ENCODE data around the gene ARID1B. TPM values are rescaled to one million over a fixed set of nuclear protein-coding genes. Genes with fewer than 3 reads are reported as not detected.

ARID1B gene
- total and polyA plus RNA-seq, 10 of the 15 experiments (the other 5 are each of a cell fraction or from before 2014, with no cell fraction given): 24.7 to 133 (median 54.6) TPM

GRCh38 chr6:156850353-156850752 is 73.2 kb downstream of the ARID1B start (continued):
- TF ChIP-seq NFXL1 (IDR thresholded peaks at IDR 0.05; ENCODE audit: borderline replicate concordance): no peak
- TF ChIP-seq EGR1 (IDR thresholded peaks at IDR 0.05; ENCODE audit: borderline replicate concordance in 1 of 2, low read depth in 2 of 2, low read length in 2 of 2): no peak
- TF ChIP-seq SPI1 (IDR thresholded peaks at IDR 0.05; ENCODE audit: borderline replicate concordance, insufficient read depth, low read depth, low read length): peak; percentile 94
- TF ChIP-seq USF2 (IDR thresholded peaks at IDR 0.05; ENCODE audit: borderline replicate concordance, low read depth, low read length): no peak

- DNase-seq (ENCODE audit: low read depth, low spot score) (no peak), FAIRE-seq (no peak), ATAC-seq (peak; percentile 60)
- SMC1A ChIA-PET (ENCODE audit: uncharacterized antibody, unreplicated experiment): interaction anchor here (0.8 to 3.7 kb wide), 31 partner anchors 14 to 456 kb away, joined by 3 to 29 read pairs (median 4); no protein-coding TSS in a partner anchor
- POLR2A ChIA-PET: interaction anchor here (0.6 to 1.6 kb wide), 9 partner anchors 60 to 347 kb away, joined by 3 to 5 read pairs (median 3); no protein-coding TSS in a partner anchor
- Histone ChIP-seq H4K20me1 (ENCODE audit: control insufficient read depth, insufficient read depth) (no peaks in the 10 kb centered on the region; the same call in 1 of the 2 replicates), H3K36me3 (ENCODE audit: control insufficient read depth in 2 of 2, insufficient read depth in 2 of 2, low read length in 1 of 2) (peaks cover 3 to 6% of the 10 kb centered on the region in 2 experiments; a peak in 3 of 4 replicates), H3K27me3 (replicated peaks in 1 of 2; ENCODE audit: control insufficient read depth in 2 of 2, insufficient read depth in 2 of 2, low read length in 1 of 2) (no peaks in the 10 kb centered on the region), H2AFZ (ENCODE audit: control insufficient read depth, low read depth, low read length) (no peak overlapping the region), H3K9me3 (replicated peaks; ENCODE audit: control insufficient read depth, insufficient read depth, low read length) (no peaks in the 10 kb centered on the region), H3K4me2 (ENCODE audit: control insufficient read depth, insufficient read depth) (peak overlapping the region; percentile 83), H3K4me1 (ENCODE audit: control insufficient read depth, insufficient read depth, low read length) (peaks cover 57% of the 10 kb centered on the region), H3K4me3 (peak overlapping the region; percentile 46), H3K27ac (ENCODE audit: control insufficient read depth, insufficient read depth) (peak overlapping the region; percentile 64), H3K9ac (ENCODE audit: control insufficient read depth, insufficient read depth, low read length) (peak overlapping the region; percentile 8; the same call in 1 of the 2 replicates), H3K79me2 (ENCODE audit: control insufficient read depth, insufficient read depth, low read length) (peaks cover 100% of the 10 kb centered on the region)
- TF ChIP-seq SKIL (IDR thresholded peaks at IDR 0.05; ENCODE audit: low read depth, poor library complexity, severe bottlenecking) (peak; percentile 21), ZNF687 (IDR thresholded peaks at IDR 0.05) (no peak), REST (IDR thresholded peaks at IDR 0.05; ENCODE audit: low read depth, low read length) (peak; percentile 43; the same call in 1 of the 2 replicates), PML (IDR thresholded peaks at IDR 0.05; ENCODE audit: low read length) (0 out of 2 replicates have a peak, but pooled peaks have one; percentile 19)
- no TSS peak for BruUV-seq (replicated peaks)
- intact Hi-C loops (cut with micrococcal nuclease; ENCODE audit: unreplicated experiment) (loop anchor here (5.0 kb wide), 1 partner anchor 171 kb away; no protein-coding TSS in a partner anchor), in situ Hi-C loops (cut with MboI) (no loop called here)
- CTCF ChIA-PET: interaction anchor here (1.3 to 2.7 kb wide), 3 partner anchors 73 to 214 kb away, joined by 4 to 10 read pairs (median 5); no protein-coding TSS in a partner anchor
- RAD21 ChIA-PET (ENCODE audit: unreplicated experiment): interaction anchor here (0.6 to 2.7 kb wide), 18 partner anchors 13 to 166 kb away, joined by 3 to 15 read pairs (median 4); no protein-coding TSS in a partner anchor
- 2% methylated on average over 3 of the region's 3 CpGs for WGBS (ENCODE audit: insufficient coverage, insufficient replicate concordance, low lambda C conversion rate, missing lambda C conversion rate)
Measured at GRCh38 chr6:156851454-156851921, 74.3 kb downstream of the ARID1B start.

Data from GM12878 (cell line).